ENCODE results near the gene AGPS.
A peak's percentile ranks its signal among the peaks of the same experiment; 100 is the strongest.
"Not testable (repeated sequence)": the region's sequence is repeated elsewhere in the genome, so short reads cannot be mapped to it uniquely, and the experiment has no call there.

Gene AGPS

DNA sequence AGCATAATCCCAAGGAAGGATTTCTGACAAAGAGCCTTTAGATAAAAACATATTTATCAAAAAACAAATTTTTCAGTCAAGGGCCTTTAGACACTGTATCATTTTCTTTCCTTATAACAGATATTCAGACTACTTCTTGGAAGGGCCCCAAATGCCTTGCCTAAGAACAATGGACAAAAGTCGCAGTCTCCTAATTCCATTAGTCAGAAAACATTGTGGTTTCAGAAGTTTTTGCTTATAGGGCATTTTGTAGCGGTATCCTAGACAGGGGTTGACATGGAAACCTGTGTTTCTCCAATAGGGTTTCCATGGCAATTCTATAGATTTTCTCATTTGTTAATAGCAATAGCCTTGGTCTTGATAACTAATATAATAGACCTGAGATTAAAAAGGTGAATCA lies 36.7 kb upstream of the AGPS start:
- no peaks in the 10 kb centered on the region for H3K36me3 ChIP-seq (ENCODE audit: insufficient read depth, low read length)
- no peaks in the 10 kb centered on the region for H3K27me3 ChIP-seq (ENCODE audit: insufficient read depth, low read length)
- H3K4me3 ChIP-seq (ENCODE audit: low read length) = no peak overlapping the region
- no peaks in the 10 kb centered on the region for H3K9me3 ChIP-seq (ENCODE audit: low read length)
- H3K4me1 ChIP-seq (ENCODE audit: insufficient read depth, low read length) = peaks cover 11% of the 10 kb centered on the region
- no peak overlapping the region for H2AFZ ChIP-seq (ENCODE audit: low read depth, low read length)

DNA sequence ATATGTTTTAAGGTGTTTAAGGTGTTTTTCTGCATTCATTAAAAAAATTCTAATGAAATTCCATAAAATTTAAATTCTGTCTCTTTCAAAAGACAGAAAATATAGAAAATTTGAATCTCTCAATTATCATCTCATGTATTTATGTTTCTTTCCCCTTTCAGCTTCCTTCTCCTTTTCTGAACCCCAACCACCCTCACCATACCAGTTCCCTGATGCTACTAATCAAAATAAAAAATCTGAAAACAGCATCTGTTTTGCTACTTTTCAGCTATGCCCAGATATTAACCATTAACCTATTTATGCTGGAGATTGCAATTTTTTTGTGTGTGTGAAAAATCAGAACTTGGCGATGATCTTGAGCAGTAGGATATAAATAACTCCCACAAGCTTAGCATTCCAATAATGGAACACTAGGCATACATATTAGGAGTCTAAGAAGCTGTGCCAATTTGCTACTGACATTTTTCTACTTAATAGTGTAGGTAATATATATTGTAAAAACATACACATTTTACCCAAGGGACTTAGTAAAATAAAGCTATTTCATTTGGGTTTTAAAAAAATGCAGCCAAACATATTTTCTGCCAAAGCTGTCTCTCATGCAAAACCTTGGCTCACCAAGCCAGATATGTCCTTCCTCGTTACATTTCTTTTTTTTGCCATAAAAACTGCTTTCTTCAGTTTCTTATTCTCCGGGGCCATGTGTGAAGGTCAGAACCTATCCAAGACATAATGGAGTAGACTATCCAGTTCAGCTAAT lies 32.6 kb upstream of the AGPS start:
- Histone ChIP-seq H3K36me3 (ENCODE audit: insufficient read depth, low read length) (no peaks in the 10 kb centered on the region), H3K27me3 (ENCODE audit: insufficient read depth, low read length) (no peaks in the 10 kb centered on the region), H3K9me3 (ENCODE audit: low read length) (no peaks in the 10 kb centered on the region), H3K4me3 (ENCODE audit: low read length) (no peak overlapping the region), H2AFZ (ENCODE audit: low read depth, low read length) (no peak overlapping the region), H3K4me1 (ENCODE audit: insufficient read depth, low read length) (peaks cover 11% of the 10 kb centered on the region)

DNA sequence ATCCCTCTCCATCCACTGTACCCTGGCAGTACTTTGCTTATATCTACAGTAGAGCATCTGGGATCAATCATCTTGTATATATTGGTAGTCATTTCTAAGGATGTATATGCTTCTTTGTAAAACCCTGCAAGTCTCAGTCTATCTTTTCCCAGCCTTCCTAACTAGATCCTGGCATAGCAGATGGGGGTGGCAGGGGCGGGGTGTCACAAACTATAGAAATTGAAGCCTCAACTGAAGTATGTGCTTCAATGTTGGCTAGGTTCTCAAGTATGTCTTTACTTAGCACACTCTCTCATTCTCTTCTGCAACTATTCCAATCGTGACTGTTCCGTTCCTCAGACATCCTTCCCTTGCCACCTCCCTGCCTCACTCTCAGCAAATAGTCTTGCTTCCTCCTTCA lies 30.1 kb upstream of the AGPS start:
- H3K9me3 ChIP-seq (ENCODE audit: low read length) = no peaks in the 10 kb centered on the region
- H2AFZ ChIP-seq (ENCODE audit: low read depth, low read length) = no peak overlapping the region
- no peaks in the 10 kb centered on the region for H3K36me3 ChIP-seq (ENCODE audit: insufficient read depth, low read length)
- no peak overlapping the region for H3K4me3 ChIP-seq (ENCODE audit: low read length)
- no peaks in the 10 kb centered on the region for H3K4me1 ChIP-seq (ENCODE audit: insufficient read depth, low read length)
- no peaks in the 10 kb centered on the region for H3K27me3 ChIP-seq (ENCODE audit: insufficient read depth, low read length)

DNA sequence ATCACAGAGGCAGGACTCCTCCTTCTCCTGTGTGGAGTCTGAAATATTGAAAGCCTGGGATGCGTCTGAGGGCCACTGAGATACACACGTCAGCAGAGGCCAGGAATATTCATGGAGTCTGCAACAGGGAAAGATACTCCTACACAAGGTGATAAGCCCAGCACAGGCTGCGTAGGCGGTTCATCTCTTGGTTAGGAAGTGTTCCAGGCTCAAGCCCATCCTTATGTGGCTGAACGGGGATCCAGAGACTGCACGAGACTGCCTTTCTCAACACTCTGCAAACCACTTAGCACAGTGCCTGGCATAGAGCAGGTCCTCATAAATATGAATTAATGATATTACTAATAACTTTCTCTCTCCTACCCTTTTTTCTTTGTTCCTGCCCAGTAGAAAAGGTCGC lies 29.2 kb upstream of the AGPS start:
- no peaks in the 10 kb centered on the region for H3K27me3 ChIP-seq (ENCODE audit: insufficient read depth, low read length)
- no peak overlapping the region for H2AFZ ChIP-seq (ENCODE audit: low read depth, low read length)
- no peak overlapping the region for H3K4me3 ChIP-seq (ENCODE audit: low read length)
- H3K4me1 ChIP-seq (ENCODE audit: insufficient read depth, low read length) = no peaks in the 10 kb centered on the region
- no peaks in the 10 kb centered on the region for H3K36me3 ChIP-seq (ENCODE audit: insufficient read depth, low read length)
- no peaks in the 10 kb centered on the region for H3K9me3 ChIP-seq (ENCODE audit: low read length)

DNA sequence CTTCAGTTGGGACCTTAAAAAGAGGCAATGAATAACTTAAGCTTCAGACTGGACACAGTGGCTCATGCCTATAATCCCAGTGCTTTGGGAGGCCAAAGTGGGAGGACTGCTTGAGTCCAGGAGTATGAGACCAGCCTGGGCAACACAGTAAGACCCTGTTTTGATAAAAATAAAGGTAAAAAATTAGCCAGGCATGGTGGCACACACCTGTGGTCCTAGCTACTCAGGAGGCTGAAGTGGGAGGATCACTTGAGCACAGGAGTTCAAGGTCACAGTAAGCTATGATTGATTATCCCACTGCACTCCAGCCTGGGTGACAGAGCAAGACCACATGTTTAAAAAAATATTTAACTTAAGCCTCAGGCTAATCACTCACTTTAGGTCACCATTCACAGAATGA lies 26.8 kb upstream of the AGPS start:
- not testable (repeated sequence) for H3K4me1 ChIP-seq (ENCODE audit: insufficient read depth, low read length); H2AFZ ChIP-seq (ENCODE audit: low read depth, low read length); H3K36me3 ChIP-seq (ENCODE audit: insufficient read depth, low read length); H3K27me3 ChIP-seq (ENCODE audit: insufficient read depth, low read length); H3K9me3 ChIP-seq (ENCODE audit: low read length); H3K4me3 ChIP-seq (ENCODE audit: low read length)

DNA sequence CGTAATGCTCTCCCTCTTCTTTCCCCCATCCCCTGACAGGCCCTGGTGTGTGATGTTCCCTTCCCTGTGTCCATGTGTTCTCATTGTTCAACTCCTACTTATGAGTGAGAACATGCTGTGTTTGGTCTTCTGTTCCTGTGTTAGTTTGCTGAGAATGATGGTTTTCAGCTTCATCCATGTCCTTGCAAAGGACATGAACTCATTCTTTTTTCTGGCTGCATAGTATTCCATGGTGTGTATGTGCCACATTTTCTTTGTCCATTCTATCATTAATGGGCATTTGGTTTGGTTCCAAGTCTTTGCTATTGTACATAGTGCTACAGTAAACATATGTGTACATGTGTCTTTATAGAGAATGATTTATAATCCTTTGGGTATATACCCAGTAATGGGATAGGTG lies 24.6 kb upstream of the AGPS start:
- H3K27me3 ChIP-seq (ENCODE audit: insufficient read depth, low read length); H2AFZ ChIP-seq (ENCODE audit: low read depth, low read length); H3K36me3 ChIP-seq (ENCODE audit: insufficient read depth, low read length); H3K4me1 ChIP-seq (ENCODE audit: insufficient read depth, low read length); H3K9me3 ChIP-seq (ENCODE audit: low read length); H3K4me3 ChIP-seq (ENCODE audit: low read length): not testable (repeated sequence)

DNA sequence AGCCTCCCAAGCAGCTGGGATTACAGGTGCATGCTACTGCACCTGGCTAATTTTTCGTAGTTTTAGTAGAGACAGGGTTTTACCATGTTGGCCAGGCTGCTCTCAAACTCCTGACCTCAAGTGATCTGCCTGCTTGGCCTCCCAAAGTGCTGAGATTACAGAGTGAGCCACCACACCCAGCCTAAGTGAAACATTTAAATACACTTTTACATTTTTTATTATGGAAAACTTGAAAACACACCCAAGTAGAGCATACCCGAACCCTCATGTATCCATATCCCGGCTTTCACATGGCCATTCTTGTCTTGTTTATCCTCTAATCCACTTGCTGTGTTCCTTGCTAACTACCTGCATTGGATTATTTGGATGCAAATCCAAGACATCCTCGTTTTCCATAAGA lies 13.2 kb upstream of the AGPS start:
- no peaks in the 10 kb centered on the region for H3K9me3 ChIP-seq (ENCODE audit: low read length)
- H3K4me1 ChIP-seq (ENCODE audit: insufficient read depth, low read length) = no peaks in the 10 kb centered on the region

DNA sequence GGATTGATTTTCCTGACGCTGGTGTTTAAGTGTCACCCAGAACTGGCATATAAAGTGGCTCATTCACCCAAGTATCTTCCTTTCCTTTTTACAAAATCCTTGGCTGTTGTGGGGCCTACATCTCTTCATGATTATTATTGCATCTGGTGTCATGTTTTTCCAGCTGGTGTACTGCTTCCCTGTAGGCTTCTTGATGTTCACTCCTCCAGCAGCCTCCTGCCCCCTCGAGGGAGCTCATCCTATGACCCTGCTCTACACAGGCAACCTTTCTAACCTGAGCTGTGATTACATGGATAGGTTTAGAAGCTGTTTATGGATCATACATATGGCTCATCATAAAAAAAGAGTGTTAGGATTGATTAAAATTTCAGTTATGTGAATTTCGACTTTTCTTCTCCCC lies 12.4 kb upstream of the AGPS start:
- H2AFZ ChIP-seq (ENCODE audit: low read depth, low read length) = no peak overlapping the region
- no peaks in the 10 kb centered on the region for H3K36me3 ChIP-seq (ENCODE audit: insufficient read depth, low read length)
- H3K27me3 ChIP-seq (ENCODE audit: insufficient read depth, low read length) = no peaks in the 10 kb centered on the region
- no peaks in the 10 kb centered on the region for H3K4me1 ChIP-seq (ENCODE audit: insufficient read depth, low read length)
- H3K4me3 ChIP-seq (ENCODE audit: low read length) = no peak overlapping the region
- no peaks in the 10 kb centered on the region for H3K9me3 ChIP-seq (ENCODE audit: low read length)

More for the DNA sequence above, 13.2 kb upstream of the AGPS start:
- Histone ChIP-seq H3K36me3 (ENCODE audit: insufficient read depth, low read length) (no peaks in the 10 kb centered on the region), H3K27me3 (ENCODE audit: insufficient read depth, low read length) (no peaks in the 10 kb centered on the region), H3K4me3 (ENCODE audit: low read length) (no peak overlapping the region), H2AFZ (ENCODE audit: low read depth, low read length) (no peak overlapping the region)

DNA sequence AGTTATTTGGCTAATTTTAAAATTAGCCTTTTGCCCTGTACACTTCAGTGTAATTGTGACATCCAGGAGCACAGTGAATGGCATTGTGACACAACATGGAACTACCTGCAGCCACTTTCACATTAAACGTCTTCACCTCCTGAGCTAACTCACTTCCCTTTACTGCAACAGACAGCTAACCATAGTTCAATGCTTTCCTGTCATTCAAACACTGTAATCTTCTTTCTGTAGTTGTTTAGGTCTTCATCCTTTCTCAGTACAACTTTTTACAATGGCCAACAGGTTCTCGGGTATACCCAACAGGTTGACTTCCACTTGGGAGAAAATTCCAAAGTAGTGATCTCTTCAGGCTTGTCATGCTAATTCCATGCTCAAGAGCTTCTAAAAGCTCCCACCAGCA lies 8.6 kb upstream of the AGPS start:
- Histone ChIP-seq H3K9me3 (ENCODE audit: low read length) (no peaks in the 10 kb centered on the region), H3K27me3 (ENCODE audit: insufficient read depth, low read length) (no peaks in the 10 kb centered on the region), H3K4me1 (ENCODE audit: insufficient read depth, low read length) (no peaks in the 10 kb centered on the region), H3K4me3 (ENCODE audit: low read length) (no peak overlapping the region), H2AFZ (ENCODE audit: low read depth, low read length) (no peak overlapping the region), H3K36me3 (ENCODE audit: insufficient read depth, low read length) (no peaks in the 10 kb centered on the region)

DNA sequence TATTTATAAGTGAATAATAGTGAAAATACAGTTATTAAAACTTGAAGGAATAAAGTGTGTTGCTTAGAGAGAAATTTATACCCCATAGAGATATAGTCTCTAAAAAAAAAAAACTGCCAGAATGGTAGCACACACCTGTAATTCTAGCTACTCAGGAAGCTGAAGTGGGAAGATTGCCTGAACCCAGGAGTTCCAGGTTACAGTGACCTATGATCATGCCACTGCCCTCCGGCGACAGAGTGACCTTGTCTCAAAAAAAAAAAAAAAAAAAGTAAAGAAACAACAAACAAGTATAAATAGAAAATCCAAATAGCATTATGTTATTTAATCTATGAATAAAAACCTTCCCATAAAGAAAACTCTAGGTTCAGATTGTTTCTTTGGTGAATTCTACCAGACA lies 7.4 kb upstream of the AGPS start:
- Histone ChIP-seq H3K9me3 (ENCODE audit: low read length) (no peaks in the 10 kb centered on the region), H3K4me1 (ENCODE audit: insufficient read depth, low read length) (no peaks in the 10 kb centered on the region), H3K27me3 (ENCODE audit: insufficient read depth, low read length) (no peaks in the 10 kb centered on the region), H3K36me3 (ENCODE audit: insufficient read depth, low read length) (no peaks in the 10 kb centered on the region), H2AFZ (ENCODE audit: low read depth, low read length) (no peak overlapping the region), H3K4me3 (ENCODE audit: low read length) (no peak overlapping the region)

DNA sequence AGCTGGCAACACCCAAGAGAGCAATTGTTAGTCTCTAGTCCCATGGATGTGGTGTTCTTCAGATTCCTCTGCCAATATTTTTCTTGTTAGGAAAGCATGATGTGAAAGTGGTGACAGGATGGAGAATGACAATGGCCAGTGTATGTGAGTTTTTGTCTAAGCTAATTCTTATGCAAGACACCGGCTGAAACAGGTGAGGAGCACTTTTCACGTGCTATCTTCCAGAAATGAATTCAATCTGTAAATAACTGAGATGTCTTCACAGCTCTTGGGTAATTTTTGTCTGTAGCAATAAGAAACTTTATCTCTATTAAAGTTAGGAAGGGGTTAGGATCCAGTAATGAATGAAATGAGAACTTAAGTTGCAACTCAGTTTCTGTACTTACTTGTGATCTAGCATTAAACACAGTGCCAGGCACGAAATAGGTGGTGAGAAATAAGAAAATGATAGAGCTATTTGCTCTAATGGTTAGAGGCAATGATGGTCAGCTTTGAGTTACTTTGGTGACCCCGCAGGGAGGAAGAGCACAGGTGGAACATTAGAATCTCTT lies 676 bp upstream of the AGPS start:
- H3K36me3 ChIP-seq (ENCODE audit: insufficient read depth, low read length) = no peaks in the 10 kb centered on the region
- peaks cover 13% of the 10 kb centered on the region for H3K4me1 ChIP-seq (ENCODE audit: insufficient read depth, low read length)
- no peaks in the 10 kb centered on the region for H3K9me3 ChIP-seq (ENCODE audit: low read length)
- H2AFZ ChIP-seq (ENCODE audit: low read depth, low read length) = peak overlapping the region; percentile 98
- H3K27me3 ChIP-seq (ENCODE audit: insufficient read depth, low read length) = no peaks in the 10 kb centered on the region
- H3K4me3 ChIP-seq (ENCODE audit: low read length) = peak overlapping the region; percentile 68

DNA sequence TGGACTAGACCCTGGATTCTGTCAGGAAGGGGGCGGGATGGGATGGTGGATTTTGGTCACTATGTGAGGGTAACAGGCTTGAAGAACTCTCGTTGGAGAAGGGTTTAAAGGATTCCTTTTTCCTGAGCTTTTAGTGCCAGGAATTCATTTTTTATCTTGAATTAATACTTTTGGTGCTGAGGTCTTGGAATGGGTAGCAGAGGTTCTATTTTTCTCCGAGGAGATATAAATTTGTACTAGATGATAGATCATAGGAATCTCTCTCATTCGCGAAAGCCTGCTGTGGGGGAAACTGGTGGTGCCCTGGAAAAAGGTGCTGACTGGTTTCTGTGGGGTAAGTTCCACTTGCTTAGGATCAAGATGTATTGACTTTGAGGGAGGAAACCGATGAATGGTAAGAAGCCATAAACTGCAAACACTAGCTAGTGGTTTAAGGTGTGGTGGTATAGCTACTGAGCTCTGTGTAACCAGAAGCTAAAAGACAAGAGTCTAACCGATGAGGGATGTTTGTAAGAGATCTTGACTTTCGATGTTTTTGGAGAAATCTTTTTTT lies 706 bp downstream of the AGPS start:
- Histone ChIP-seq H3K4me1 (ENCODE audit: insufficient read depth, low read length) (peaks cover 13% of the 10 kb centered on the region), H3K4me3 (ENCODE audit: low read length) (peak overlapping the region; percentile 68), H3K27me3 (ENCODE audit: insufficient read depth, low read length) (no peaks in the 10 kb centered on the region), H2AFZ (ENCODE audit: low read depth, low read length) (peak overlapping the region; percentile 98), H3K9me3 (ENCODE audit: low read length) (no peaks in the 10 kb centered on the region), H3K36me3 (ENCODE audit: insufficient read depth, low read length) (no peaks in the 10 kb centered on the region)

DNA sequence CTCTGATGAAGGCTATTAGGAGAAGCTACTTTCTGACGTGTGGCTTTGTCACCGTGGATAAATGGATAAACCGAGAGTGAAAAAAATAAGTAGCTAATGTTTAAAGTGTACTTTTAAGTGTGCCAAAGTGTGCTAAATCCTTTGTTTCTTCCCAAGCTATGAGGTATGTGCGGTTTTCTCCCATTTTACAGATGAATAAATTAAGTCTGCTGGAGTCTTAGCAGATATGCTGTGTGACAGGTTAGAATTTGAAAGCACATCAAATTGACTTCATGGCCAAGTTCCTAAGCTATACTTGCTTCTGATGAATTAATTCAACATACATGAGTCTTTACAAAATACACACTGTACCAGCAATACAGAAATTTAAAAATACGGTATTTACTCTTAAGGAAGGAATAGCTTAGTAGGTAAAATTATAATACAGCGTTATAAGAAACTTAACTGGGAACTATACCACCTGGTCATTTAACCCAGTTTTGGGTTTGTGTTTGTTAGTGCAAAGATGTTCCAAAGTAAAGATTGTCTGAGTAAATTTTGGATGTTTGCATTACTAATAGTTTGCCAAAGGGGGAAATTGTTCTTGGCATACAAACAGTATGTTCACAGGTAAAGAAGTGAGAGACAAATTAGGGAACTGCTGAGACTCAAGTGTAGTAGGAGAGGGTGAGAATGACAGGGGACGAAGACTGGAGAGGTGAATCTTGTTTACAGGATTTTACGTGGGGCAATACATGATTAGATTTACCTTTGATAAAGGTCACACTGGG lies 1.4 kb downstream of the AGPS start:
- no peaks in the 10 kb centered on the region for H3K9me3 ChIP-seq (ENCODE audit: low read length)
- no peak overlapping the region for H2AFZ ChIP-seq (ENCODE audit: low read depth, low read length)
- no peaks in the 10 kb centered on the region for H3K36me3 ChIP-seq (ENCODE audit: insufficient read depth, low read length)
- H3K4me3 ChIP-seq (ENCODE audit: low read length) = peak overlapping the region; percentile 68
- peaks cover 13% of the 10 kb centered on the region for H3K4me1 ChIP-seq (ENCODE audit: insufficient read depth, low read length)
- H3K27me3 ChIP-seq (ENCODE audit: insufficient read depth, low read length) = no peaks in the 10 kb centered on the region
